ENCODE results near the gene CORO2A.
A peak's percentile ranks its signal among the peaks of the same experiment; 100 is the strongest.

Gene CORO2A

DNA sequence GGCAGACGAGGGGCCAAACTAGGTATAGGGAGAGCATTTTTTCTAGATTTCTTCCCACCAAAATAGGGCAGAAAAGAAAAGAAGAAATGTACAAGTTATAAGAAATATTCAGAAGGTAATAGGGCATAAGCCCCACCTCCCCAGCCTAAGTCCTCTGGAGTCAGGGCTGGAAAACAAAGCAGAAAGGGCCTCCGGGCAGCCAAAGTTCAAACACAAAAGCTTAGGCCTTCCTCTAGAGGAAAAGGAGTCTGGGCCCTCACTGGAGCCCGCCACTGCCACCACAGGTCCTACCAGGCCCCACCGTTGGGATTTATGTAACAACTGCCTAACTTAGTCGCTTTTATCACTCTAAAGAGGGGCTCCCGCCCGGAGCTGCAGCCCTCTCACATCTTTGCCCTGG, 35.4 kb upstream of the CORO2A start:
- H3K27ac Mint-ChIP-seq, result no peak overlapping the region
- H3K36me3 Mint-ChIP-seq (ENCODE audit: low read depth), result peaks cover 9% of the 10 kb centered on the region
- H3K4me3 Mint-ChIP-seq, result no peak overlapping the region
- peaks cover 4% of the 10 kb centered on the region for H3K4me1 Mint-ChIP-seq (ENCODE audit: low read depth)
- H3K9me3 Mint-ChIP-seq, result no peaks in the 10 kb centered on the region
- H3K27me3 Mint-ChIP-seq (ENCODE audit: low read depth), result no peaks in the 10 kb centered on the region

DNA sequence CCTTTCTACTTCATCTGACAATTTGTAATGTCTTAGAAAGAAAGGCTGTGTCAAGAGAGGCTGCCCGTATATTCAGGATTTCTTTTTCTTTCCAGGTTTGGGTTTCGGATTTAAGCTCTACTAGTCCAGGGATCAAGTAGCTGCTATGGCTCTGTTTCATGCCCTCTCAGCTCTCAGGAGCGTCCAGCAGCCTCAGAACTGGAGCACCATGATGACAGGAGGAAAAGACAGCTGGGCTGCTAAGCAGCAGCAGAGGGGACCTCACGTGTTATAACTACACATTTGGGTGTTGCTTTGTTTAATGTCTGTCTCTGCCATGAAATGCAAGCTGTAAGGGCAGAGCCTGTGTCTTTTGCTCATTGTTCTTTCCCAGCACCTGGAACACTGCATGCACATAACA, 34.5 kb upstream of the CORO2A start:
- H3K9me3 Mint-ChIP-seq, result no peaks in the 10 kb centered on the region
- H3K27me3 Mint-ChIP-seq (ENCODE audit: low read depth), result no peaks in the 10 kb centered on the region
- no peak overlapping the region for H3K4me3 Mint-ChIP-seq
- no peak overlapping the region for H3K27ac Mint-ChIP-seq
- peaks cover 4% of the 10 kb centered on the region for H3K4me1 Mint-ChIP-seq (ENCODE audit: low read depth)
- H3K36me3 Mint-ChIP-seq (ENCODE audit: low read depth), result peaks cover 11% of the 10 kb centered on the region

DNA sequence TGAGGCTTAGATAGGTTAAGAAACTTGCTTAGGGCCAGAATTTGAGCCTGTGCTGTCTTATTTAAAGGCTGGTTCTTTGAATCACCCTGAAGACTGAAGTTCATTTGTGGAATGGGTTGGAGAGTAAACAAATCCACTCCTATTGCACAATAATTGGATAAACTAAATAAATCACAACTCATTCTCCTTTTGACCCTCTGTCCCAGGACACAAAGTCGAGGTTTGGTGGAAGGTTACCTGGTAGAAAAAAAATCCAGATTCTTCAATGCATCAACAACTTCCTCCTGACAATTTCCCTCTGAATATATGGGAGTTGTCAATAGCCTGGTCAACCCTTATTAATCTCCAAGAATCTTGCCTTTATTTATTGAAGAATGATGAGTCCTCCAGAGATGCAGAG, 34.1 kb upstream of the CORO2A start:
- H3K36me3 Mint-ChIP-seq (ENCODE audit: low read depth), result peaks cover 11% of the 10 kb centered on the region
- peaks cover 4% of the 10 kb centered on the region for H3K4me1 Mint-ChIP-seq (ENCODE audit: low read depth)
- no peaks in the 10 kb centered on the region for H3K9me3 Mint-ChIP-seq
- no peak overlapping the region for H3K27ac Mint-ChIP-seq
- no peaks in the 10 kb centered on the region for H3K27me3 Mint-ChIP-seq (ENCODE audit: low read depth)
- no peak overlapping the region for H3K4me3 Mint-ChIP-seq

DNA sequence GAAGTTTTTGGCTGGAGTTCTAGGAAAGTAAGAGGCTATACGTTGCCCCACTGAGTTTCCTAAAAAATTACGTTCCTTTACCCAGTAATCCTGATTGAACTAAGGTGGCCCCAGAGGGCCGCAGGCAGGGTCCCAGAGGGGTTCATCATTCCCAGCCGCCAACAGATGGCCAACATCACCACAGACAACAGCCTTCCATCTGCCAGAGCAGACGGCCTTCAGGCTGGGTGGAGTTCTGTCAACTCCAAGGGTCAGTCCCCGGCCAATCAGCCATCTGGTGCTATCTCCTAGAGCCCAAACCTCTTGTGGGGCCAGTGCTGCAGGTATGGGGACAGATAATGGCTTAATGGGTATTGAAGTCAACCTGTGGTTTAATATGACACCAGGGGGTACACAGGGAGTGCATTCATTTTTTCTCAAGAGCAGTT, 32.6 kb upstream of the CORO2A start:
- Mint-ChIP-seq H3K36me3 (ENCODE audit: low read depth) (peaks cover 11% of the 10 kb centered on the region), H3K4me3 (no peak overlapping the region), H3K4me1 (ENCODE audit: low read depth) (peaks cover 4% of the 10 kb centered on the region), H3K27me3 (ENCODE audit: low read depth) (no peaks in the 10 kb centered on the region), H3K27ac (no peak overlapping the region), H3K9me3 (no peaks in the 10 kb centered on the region)

DNA sequence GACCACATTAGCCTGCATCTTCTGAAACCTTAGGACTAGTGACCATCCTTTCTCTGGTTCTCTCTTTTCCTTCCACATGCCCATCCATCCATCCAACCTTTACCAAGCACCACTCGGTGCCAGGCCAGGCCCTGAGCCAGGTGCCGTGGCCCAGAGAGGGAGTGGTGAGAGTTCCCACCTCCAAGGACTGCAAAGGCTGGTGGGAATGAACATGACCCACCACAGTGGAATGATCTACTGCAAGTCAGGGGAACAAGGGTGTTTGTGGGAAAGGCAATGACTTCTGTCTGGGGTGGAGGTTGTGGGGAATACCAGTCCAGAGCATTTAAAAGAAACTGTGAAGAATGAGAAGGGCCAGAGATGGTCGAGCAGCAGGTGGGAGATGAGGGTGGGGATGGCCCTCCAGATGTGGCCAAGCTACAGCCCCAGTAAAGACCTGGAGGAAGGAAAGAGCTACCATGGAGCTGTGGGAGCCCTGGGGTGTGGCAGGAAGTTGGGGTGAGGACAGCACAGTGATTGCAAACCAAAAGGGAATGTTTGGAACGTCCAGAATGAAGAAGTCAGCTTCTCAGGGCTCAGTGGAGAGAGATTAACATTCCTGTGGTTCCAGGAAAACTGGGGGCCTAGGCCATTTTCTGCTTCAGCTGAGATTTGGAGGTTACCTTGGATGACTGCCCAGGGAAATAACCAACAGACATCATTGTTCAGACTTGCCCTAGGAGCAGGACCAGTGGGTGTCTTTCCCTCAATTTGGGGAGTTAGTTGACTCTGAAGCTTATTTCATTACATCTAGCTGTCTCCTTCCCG, 30.7 kb upstream of the CORO2A start:
- peak overlapping the region; percentile 20 for H3K27ac Mint-ChIP-seq
- peaks cover 4% of the 10 kb centered on the region for H3K4me1 Mint-ChIP-seq (ENCODE audit: low read depth)
- H3K9me3 Mint-ChIP-seq, result no peaks in the 10 kb centered on the region

DNA sequence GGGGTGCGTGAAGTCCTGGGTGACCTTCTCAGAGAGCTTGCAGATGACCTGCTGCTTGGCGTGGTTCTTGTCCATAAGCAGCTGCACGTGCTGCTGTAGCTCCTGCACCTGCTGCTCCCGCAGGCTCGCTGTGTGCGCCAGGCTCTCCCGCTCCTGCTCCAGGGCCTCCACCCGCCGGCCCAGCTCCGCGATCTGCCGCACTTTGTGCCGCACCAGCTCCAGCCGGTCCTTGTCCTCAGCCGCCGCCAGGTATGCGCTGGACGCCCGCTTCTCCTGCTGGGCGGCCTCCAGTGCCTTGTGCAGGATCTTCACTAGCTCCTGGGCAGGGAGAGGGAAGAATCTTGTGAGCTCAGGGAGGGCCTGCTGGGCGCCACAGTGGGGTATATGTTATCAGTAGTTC, 28.5 kb upstream of the CORO2A start:
- peaks cover 6% of the 10 kb centered on the region for H3K36me3 Mint-ChIP-seq (ENCODE audit: low read depth)
- peaks cover 4% of the 10 kb centered on the region for H3K4me1 Mint-ChIP-seq (ENCODE audit: low read depth)
- no peak overlapping the region for H3K4me3 Mint-ChIP-seq
- H3K27ac Mint-ChIP-seq, result no peak overlapping the region
- no peaks in the 10 kb centered on the region for H3K27me3 Mint-ChIP-seq (ENCODE audit: low read depth)
- no peaks in the 10 kb centered on the region for H3K9me3 Mint-ChIP-seq

More for the DNA sequence above, 30.7 kb upstream of the CORO2A start:
- Mint-ChIP-seq H3K27me3 (ENCODE audit: low read depth) (no peaks in the 10 kb centered on the region), H3K36me3 (ENCODE audit: low read depth) (peaks cover 6% of the 10 kb centered on the region), H3K4me3 (no peak overlapping the region)

DNA sequence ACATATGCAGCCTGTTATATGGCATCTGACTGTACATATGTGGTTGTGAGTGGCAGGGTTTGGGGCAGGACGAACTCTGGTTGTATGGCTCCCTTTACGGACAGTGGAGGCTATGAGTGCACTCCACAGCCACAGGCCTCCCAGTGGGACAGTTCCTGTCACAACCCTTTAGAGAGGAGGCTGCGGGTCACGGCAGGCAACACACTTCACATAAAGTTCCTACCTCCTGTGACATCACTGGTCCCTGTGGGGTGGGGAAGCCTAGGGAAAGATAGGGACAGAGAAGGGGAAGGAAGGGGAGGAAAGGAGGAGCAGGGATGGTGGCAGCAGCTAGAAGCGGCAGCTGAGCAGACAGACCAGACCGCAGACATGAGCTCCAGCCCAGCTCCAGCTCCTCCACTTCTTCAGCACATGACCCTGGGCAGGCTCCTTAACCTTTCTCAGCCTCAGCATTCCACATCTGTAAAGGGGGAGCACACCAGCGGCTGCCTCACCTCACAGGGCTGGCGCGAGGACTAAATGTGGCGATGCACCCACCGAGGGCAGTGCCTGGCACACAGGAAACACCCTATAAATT, 27.4 kb upstream of the CORO2A start:
- Mint-ChIP-seq H3K4me3 (no peak overlapping the region), H3K36me3 (ENCODE audit: low read depth) (peaks cover 8% of the 10 kb centered on the region), H3K9me3 (no peaks in the 10 kb centered on the region), H3K27ac (no peak overlapping the region), H3K4me1 (ENCODE audit: low read depth) (peaks cover 4% of the 10 kb centered on the region), H3K27me3 (ENCODE audit: low read depth) (no peaks in the 10 kb centered on the region)

DNA sequence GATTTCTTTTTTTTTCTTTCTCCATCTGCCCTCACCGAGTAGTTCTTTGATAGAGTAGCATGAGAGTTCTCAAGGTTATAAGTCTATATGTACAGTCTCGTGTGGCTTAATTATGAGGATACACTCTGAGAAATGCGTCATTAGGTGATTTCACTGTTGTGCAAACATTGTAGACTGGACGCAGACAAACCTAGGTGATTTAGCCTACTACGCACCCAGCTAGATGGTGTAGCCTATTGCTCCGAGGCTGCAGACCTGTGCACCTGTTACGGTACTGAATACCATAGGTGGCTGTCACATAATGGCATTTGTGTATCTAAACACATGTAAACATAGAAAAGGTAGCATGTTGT, 26.9 kb upstream of the CORO2A start:
- no peak overlapping the region for H3K27ac Mint-ChIP-seq
- H3K4me3 Mint-ChIP-seq, result no peak overlapping the region
- H3K36me3 Mint-ChIP-seq (ENCODE audit: low read depth), result peaks cover 8% of the 10 kb centered on the region
- H3K27me3 Mint-ChIP-seq (ENCODE audit: low read depth), result no peaks in the 10 kb centered on the region
- no peaks in the 10 kb centered on the region for H3K9me3 Mint-ChIP-seq
- peaks cover 4% of the 10 kb centered on the region for H3K4me1 Mint-ChIP-seq (ENCODE audit: low read depth)

DNA sequence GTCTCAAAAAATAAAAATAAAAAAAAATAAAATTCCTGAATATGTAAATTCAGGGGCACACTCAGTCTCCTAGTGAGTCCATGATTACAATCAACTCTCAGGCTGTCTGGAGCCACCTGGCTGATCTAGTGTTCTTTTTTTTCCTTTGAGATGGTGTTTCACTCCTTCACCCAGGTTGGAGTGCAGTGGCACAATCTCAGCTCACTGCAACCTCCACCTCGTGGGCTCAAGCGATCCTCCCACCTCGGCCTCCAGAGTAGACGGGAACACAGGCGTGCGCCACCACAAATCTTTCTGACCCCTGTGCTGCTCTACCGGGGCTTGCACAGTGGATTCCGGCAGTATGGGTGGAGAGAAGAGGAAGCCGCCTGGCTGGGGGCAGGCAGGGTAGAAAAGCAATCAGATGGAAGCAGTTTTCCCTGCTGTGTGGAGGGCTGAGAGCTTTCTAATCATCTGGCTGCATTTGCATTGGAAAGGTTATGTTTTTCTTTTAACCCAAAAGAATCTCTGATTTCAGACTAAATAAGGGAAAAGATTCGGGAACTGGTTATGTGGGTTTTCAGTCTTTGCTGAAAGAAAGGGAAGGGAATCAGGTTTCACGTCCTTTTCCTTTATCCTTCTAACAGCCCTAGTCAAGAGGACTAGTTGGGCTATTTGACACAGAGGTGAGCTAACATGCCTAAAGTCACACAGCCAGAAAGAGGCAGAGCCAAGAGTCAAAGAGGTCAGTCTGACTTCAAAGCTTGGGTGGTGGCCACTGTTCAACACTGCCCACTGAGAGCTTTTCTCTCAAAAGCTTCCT, 26.3 kb upstream of the CORO2A start:
- Mint-ChIP-seq H3K9me3 (no peaks in the 10 kb centered on the region), H3K4me3 (no peak overlapping the region), H3K36me3 (ENCODE audit: low read depth) (peaks cover 8% of the 10 kb centered on the region), H3K27me3 (ENCODE audit: low read depth) (no peaks in the 10 kb centered on the region), H3K4me1 (ENCODE audit: low read depth) (peaks cover 4% of the 10 kb centered on the region), H3K27ac (no peak overlapping the region)

DNA sequence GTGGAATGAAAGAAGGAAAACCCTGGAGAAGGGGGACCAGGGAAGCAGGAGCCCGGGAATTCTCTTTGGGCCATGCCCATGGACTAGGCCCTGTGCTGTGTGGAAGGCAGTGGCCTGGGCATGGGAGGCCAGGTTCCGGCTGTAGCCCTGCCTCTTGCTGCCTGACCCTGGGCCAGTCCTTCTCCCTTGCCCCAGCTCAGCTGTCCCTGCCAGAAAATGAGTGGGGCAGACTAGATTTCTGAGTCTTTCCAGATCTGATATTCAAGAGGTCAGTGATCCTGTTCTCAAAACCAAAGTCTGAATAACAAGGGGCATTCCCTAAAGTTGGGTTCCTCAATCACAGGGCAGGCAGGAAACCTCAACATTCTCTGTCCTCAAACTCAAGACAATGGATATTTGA, 24.8 kb upstream of the CORO2A start:
- H3K4me3 Mint-ChIP-seq, result no peak overlapping the region
- H3K9me3 Mint-ChIP-seq, result no peaks in the 10 kb centered on the region
- no peaks in the 10 kb centered on the region for H3K4me1 Mint-ChIP-seq (ENCODE audit: low read depth)
- H3K27me3 Mint-ChIP-seq (ENCODE audit: low read depth), result no peaks in the 10 kb centered on the region
- no peak overlapping the region for H3K27ac Mint-ChIP-seq
- peaks cover 2% of the 10 kb centered on the region for H3K36me3 Mint-ChIP-seq (ENCODE audit: low read depth)

DNA sequence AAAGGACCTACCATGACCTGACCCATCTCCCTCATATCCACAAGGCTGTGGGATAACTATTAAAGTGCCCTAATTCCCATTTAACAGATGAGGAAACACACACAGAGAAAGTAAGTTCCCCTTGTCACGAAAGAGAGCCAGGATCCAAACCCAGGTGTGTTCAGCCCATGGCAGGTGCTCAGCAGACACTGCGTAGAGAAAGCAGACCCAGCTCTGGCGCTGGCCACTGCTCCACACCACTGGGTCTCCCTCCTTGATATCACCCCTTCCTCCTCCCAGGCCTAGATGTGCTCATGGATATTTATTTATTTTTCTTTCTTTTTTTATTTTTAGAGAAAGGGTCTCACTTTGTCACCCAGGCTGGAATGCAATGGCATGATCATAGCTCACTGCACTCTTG, 24.0 kb upstream of the CORO2A start:
- Mint-ChIP-seq H3K27me3 (ENCODE audit: low read depth) (no peaks in the 10 kb centered on the region), H3K4me3 (no peak overlapping the region), H3K9me3 (no peaks in the 10 kb centered on the region), H3K4me1 (ENCODE audit: low read depth) (no peaks in the 10 kb centered on the region), H3K36me3 (ENCODE audit: low read depth) (peaks cover 2% of the 10 kb centered on the region), H3K27ac (no peak overlapping the region)

DNA sequence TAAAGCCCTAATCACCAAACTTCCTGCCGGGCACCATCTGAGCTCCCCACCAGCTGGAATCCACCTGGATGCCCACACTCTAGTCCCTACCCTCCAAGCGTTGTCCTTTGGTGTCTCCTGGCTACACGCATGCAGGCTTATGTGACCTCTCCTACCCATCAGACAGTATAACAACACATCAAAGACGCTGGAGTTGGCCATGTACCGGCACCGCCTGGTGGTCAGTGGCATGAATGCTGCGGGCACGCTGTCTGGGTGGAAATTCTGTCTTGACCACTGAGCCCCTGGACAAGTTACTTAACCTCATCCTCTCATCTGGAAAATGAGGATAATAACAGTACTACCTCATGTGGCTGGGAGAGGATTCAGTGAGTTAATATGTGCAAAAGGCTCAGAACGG, 23.4 kb upstream of the CORO2A start:
- H3K9me3 Mint-ChIP-seq, result no peaks in the 10 kb centered on the region
- H3K36me3 Mint-ChIP-seq (ENCODE audit: low read depth), result peaks cover 2% of the 10 kb centered on the region
- no peaks in the 10 kb centered on the region for H3K4me1 Mint-ChIP-seq (ENCODE audit: low read depth)
- H3K4me3 Mint-ChIP-seq, result no peak overlapping the region
- H3K27me3 Mint-ChIP-seq (ENCODE audit: low read depth), result no peaks in the 10 kb centered on the region
- no peak overlapping the region for H3K27ac Mint-ChIP-seq

DNA sequence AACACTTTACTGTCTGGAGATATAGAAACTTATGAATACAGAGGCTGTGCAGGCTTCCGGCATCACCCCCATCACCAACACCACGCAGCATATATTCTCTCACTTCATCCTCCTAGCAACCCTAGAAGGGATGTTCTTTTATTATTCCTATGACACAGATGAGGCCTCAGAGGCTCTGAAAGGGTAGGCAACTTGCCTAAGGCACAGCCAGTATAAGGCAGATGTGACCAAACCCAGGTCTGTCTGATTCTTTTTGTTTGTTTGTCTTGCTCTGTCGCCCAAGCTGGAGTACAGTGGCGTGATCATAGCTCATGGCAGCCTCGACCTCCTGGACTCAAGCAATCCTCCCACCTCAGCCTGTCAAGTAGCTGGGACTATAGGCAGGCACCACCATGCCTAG, 22.8 kb upstream of the CORO2A start:
- Mint-ChIP-seq H3K4me3 (no peak overlapping the region), H3K36me3 (ENCODE audit: low read depth) (peaks cover 2% of the 10 kb centered on the region), H3K4me1 (ENCODE audit: low read depth) (no peaks in the 10 kb centered on the region), H3K27ac (no peak overlapping the region), H3K27me3 (ENCODE audit: low read depth) (no peaks in the 10 kb centered on the region), H3K9me3 (no peaks in the 10 kb centered on the region)

DNA sequence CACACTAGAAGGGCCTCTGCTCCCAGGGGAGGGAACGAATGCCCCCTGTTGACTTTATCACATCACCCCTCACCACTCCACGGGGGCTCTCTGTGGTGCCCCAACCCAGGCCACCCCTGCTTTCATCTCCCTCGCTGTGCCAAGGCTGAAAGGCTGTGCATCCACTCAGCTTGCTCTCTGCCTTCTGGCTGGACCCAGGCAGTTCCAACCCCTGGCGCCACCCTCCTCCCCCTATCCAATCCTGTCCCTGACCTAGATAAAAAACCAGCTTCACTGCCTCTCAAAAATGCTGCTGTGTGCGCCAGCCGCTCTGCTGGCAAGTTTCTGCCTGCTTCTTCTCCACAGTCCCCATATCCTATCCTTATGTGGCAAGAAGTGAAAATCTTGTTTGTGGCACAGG, 22.4 kb upstream of the CORO2A start:
- Mint-ChIP-seq H3K27ac (no peak overlapping the region), H3K9me3 (no peaks in the 10 kb centered on the region), H3K4me1 (ENCODE audit: low read depth) (no peaks in the 10 kb centered on the region), H3K4me3 (no peak overlapping the region), H3K27me3 (ENCODE audit: low read depth) (no peaks in the 10 kb centered on the region), H3K36me3 (ENCODE audit: low read depth) (peaks cover 2% of the 10 kb centered on the region)

DNA sequence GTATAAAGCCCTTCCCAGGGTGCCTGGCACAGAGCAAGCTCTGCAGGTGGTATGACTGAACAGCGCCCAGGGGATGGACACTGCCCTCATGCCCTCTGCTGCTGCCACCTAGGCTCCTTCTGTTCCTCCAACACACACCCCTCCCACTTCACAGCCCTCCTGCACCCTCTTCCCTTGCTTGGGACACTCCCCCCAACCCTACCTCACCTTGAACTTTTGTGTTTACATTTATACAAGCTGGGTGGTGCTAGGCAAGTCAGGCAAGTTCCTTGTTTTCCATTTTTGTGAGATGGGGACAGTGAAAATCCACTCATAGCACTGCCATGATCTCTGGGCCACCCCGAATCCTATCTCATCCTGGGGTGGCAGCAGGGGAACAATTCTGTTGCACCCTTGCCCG, 18.8 kb upstream of the CORO2A start:
- Mint-ChIP-seq H3K27ac (no peak overlapping the region), H3K27me3 (ENCODE audit: low read depth) (no peaks in the 10 kb centered on the region), H3K4me1 (ENCODE audit: low read depth) (no peaks in the 10 kb centered on the region), H3K4me3 (no peak overlapping the region), H3K36me3 (ENCODE audit: low read depth) (peaks cover 2% of the 10 kb centered on the region), H3K9me3 (no peaks in the 10 kb centered on the region)
